ENCODE data around the gene HCN3. TPM values are rescaled to one million over a fixed set of nuclear protein-coding genes. Genes with fewer than 3 reads are reported as not detected.

Gene HCN3
- total and polyA plus RNA-seq, 2 donors (not counting 1 experiment from before 2014, with no cell fraction given), result 6.2 to 9.2 TPM

DNA sequence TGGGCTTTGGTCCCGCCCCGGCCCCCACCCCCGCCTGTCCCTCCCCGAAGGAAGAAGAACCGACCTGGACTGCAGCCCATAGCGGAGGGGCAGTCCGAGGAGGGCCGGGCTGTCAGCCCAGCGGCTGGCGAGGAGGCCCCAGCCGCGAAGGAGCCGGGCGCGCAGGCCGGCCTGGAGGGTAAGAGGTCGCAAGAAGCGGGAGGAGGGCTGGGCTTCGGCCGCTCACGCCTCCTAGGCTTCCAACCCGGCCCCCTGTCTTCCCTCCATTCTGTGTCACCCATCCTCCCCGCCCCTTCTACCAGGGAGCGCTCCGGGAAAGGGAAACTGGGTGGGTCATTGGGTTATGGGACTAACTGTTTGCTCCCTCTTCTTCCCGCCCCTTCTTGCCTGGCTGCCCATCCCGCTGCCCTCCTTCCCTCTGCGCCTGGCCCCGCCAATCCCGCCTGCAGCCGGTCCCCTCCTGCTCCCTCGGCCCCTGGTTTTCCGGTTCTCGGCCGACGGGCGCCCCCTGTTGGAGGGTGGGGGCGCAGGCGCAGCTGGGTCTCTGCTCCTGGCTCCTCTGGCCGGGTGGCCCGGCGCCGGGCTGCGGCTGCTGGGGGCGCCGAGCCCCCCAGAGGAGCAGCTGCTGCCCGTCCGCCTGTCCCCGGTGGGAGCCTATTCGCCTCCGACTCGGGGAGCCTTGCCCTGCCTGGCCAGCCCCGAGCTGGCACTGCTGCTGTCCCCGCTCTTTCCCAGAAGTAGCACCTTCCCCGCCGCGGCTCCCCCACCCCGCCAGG, 45.9 kb downstream of the HCN3 start:
- Histone ChIP-seq H3K27ac (ENCODE audit: low read length in 2 of 2) (peak overlapping the region; percentile 81 to 85), H2AFZ (ENCODE audit: insufficient read depth, low read depth, low read length, poor library complexity, severe bottlenecking) (peak overlapping the region; percentile 98), H4K20me1 (ENCODE audit: control insufficient read depth, insufficient read depth, low read length, poor library complexity, severe bottlenecking) (no peaks in the 10 kb centered on the region), H3K36me3 (replicated peaks in 1 of 2; ENCODE audit: control extremely low read depth in 1 of 2, control insufficient read depth in 1 of 2, extremely low read depth in 1 of 2, insufficient read depth in 2 of 2, low read length in 1 of 2) (peaks cover 0 to 2% of the 10 kb centered on the region in 2 experiments), H3K9ac (ENCODE audit: low read length) (peak overlapping the region; percentile 98), H3K4me3 (ENCODE audit: control extremely low read depth in 1 of 5, extremely low read depth in 1 of 5, insufficient read depth in 1 of 5, low read depth in 2 of 5, low read length in 4 of 5) (peak overlapping the region; percentile 64 to 100 (median 97)), H3K79me2 (ENCODE audit: control insufficient read depth, insufficient read depth, low read length) (peaks cover 4% of the 10 kb centered on the region), H3K4me2 (replicated peaks; ENCODE audit: low read depth, low read length, poor library complexity, severe bottlenecking) (peak overlapping the region; percentile 99), H3K4me1 (ENCODE audit: control insufficient read depth in 2 of 2, insufficient read depth in 2 of 2, low read length in 2 of 2) (peaks cover 17 to 35% of the 10 kb centered on the region in 2 donors), H3K9me3 (ENCODE audit: control extremely low read depth in 1 of 3, control insufficient read depth in 2 of 3, insufficient read depth in 1 of 3, low read length in 2 of 3) (peaks cover 0 to 2% (median 0%) of the 10 kb centered on the region in 3 donors), H3K27me3 (replicated peaks in 1 of 4; ENCODE audit: control extremely low read depth in 1 of 4, control insufficient read depth in 3 of 4, insufficient read depth in 4 of 4, low read length in 3 of 4) (no peaks in the 10 kb centered on the region)
- Mint-ChIP-seq H3K9me3 (ENCODE audit: insufficient read depth) (no peaks in the 10 kb centered on the region), H3K4me3 (peak overlapping the region; percentile 92), H3K27me3 (no peaks in the 10 kb centered on the region), H3K27ac (peak overlapping the region; percentile 75), H3K4me1 (peaks cover 36% of the 10 kb centered on the region)
- ATAC-seq (ENCODE audit: low read depth) (peak; percentile 48), DNase-seq (peak; percentile 90)
- TF ChIP-seq, protein P1, sequence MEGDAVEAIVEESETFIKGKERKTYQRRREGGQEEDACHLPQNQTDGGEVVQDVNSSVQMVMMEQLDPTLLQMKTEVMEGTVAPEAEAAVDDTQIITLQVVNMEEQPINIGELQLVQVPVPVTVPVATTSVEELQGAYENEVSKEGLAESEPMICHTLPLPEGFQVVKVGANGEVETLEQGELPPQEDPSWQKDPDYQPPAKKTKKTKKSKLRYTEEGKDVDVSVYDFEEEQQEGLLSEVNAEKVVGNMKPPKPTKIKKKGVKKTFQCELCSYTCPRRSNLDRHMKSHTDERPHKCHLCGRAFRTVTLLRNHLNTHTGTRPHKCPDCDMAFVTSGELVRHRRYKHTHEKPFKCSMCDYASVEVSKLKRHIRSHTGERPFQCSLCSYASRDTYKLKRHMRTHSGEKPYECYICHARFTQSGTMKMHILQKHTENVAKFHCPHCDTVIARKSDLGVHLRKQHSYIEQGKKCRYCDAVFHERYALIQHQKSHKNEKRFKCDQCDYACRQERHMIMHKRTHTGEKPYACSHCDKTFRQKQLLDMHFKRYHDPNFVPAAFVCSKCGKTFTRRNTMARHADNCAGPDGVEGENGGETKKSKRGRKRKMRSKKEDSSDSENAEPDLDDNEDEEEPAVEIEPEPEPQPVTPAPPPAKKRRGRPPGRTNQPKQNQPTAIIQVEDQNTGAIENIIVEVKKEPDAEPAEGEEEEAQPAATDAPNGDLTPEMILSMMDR (IDR thresholded peaks at IDR 0.05), result peak; percentile 99
- TF ChIP-seq EZH2 (IDR thresholded peaks at IDR 0.05; ENCODE audit: borderline replicate concordance, insufficient read depth, low read depth, low read length, poor library complexity, severe bottlenecking), result no peak
- WGBS (ENCODE audit: insufficient coverage), result under 1% methylated on average over 48 of the region's 58 CpGs
- ChIA-PET CTCF (interaction anchor here (0.7 to 6.5 kb wide), 18 partner anchors 11 to 181 kb away, joined by 3 to 128 read pairs (median 6); partner anchors contain the start of genes CLK2, ENTREP3, FDPS and MTX1), POLR2A (interaction anchor here (0.7 to 1.5 kb wide), 7 partner anchors 15 to 622 kb away, joined by 3 to 6 read pairs (median 4); partner anchors contain the start of genes CLK2, FDPS, HCN3 and ZBTB7B)
- intact Hi-C loops (cut with micrococcal nuclease), result loop anchor here (1.0 to 10.0 kb wide), 9 partner anchors 15 to 1182 kb away; partner anchors contain the start of genes ASH1L, FDPS, HCN3 and MEF2D
